ENCODE measurements around the gene C16orf87. TPM values are rescaled to one million over a fixed set of nuclear protein-coding genes. Genes with fewer than 3 reads are reported as not detected.

C16orf87 gene
- total and polyA plus RNA-seq, 9 of the 15 experiments (the other 6 are each of a cell fraction or from before 2014, with no cell fraction given), result 7.8 to 16.7 (median 10.5) TPM

- TF ChIP-seq ZNF740 (CRISPR knock-in tag; IDR thresholded peaks at IDR 0.05), result 0 out of 2 replicates have a peak, but pooled peaks have one; percentile 7
- 0 out of 4 replicates have a peak, but pooled peaks of 1 of the 2 experiments have one; percentile 31 for TF ChIP-seq ZNF740 (tag; IDR thresholded peaks at IDR 0.05)
- no peak for TF ChIP-seq ZNF655 (CRISPR knock-in tag; IDR thresholded peaks at IDR 0.05)
- TF ChIP-seq ZNF57 (CRISPR knock-in tag; IDR thresholded peaks at IDR 0.05), result no peak
- no peak for TF ChIP-seq FOSL1 (tag; conservative IDR thresholded peaks at IDR 0.05)
- TF ChIP-seq ZBTB43 (CRISPR knock-in tag; IDR thresholded peaks at IDR 0.05), result no peak
- no peak for TF ChIP-seq ZNF280A (IDR thresholded peaks at IDR 0.05; ENCODE audit: low read depth, partially characterized antibody)
- no peak for TF ChIP-seq ADNP (tag; IDR thresholded peaks at IDR 0.05)
- TF ChIP-seq CREB5 (CRISPR knock-in tag; IDR thresholded peaks at IDR 0.05), result no peak
- TF ChIP-seq CXXC5 (CRISPR knock-in tag; IDR thresholded peaks at IDR 0.05), result peak; percentile 94
- no peak for TF ChIP-seq ZFPM2 (CRISPR knock-in tag; IDR thresholded peaks at IDR 0.05)
- TF ChIP-seq ZEB2 (IDR thresholded peaks at IDR 0.05), result no peak
- TF ChIP-seq IRF1 (CRISPR knock-in tag; IDR thresholded peaks at IDR 0.05; ENCODE audit: borderline replicate concordance), result no peak
- no peak for TF ChIP-seq PHF20 (IDR thresholded peaks at IDR 0.05; ENCODE audit: partially characterized antibody)
- TF ChIP-seq ZNF12 (CRISPR knock-in tag; IDR thresholded peaks at IDR 0.05), result no peak
- no peak for TF ChIP-seq RBM17 (IDR thresholded peaks at IDR 0.05; ENCODE audit: borderline replicate concordance, low read depth, low read length)
- TF ChIP-seq ZNF354B (CRISPR knock-in tag; IDR thresholded peaks at IDR 0.05), result no peak
- TF ChIP-seq ZBTB17 (CRISPR knock-in tag; IDR thresholded peaks at IDR 0.05), result no peak
- no peak for TF ChIP-seq ZNF384 (IDR thresholded peaks at IDR 0.05; ENCODE audit: low read depth, low read length)
- no peak for TF ChIP-seq TFAM (CRISPR knock-in tag; conservative IDR thresholded peaks at IDR 0.05)
- no peak for TF ChIP-seq LEF1 (IDR thresholded peaks at IDR 0.05)
- TF ChIP-seq KAT7 (CRISPR knock-in tag; IDR thresholded peaks at IDR 0.05; ENCODE audit: borderline replicate concordance), result no peak
These were observed at the start of gene C16orf87 (continued) for GRCh38 chr16:46830902-46831647.
